Upper lobe of left lung (tissue), 6 donors: ENCODE data around the gene UBL4A. TPM values are rescaled to one million over a fixed set of nuclear protein-coding genes. Genes with fewer than 3 reads are reported as not detected.

Experiments used
- ATAC-seq, 2 donors: fragments of 200-7000 bp; cut with Tn5 transposase; one replicate each; pipeline ENCODE4 v1.9.1; 2022; ENCODE audit warnings: mild to moderate bottlenecking in 2 of 2, moderate library complexity in 2 of 2; ENCODE audit not compliant: low FRiP score in 2 of 2
- DNase-seq, 2 donors: peaks; one replicate each; pipeline ENCODE4 v3.0.0-alpha.2; 2019 to 2020
- H3K27ac ChIP-seq, 4 donors: fragments of 200-600 bp; sonication (generic); one replicate each; pipeline ENCODE4 v1.5.1; 2016 to 2019
- H3K27me3 ChIP-seq, 4 donors: fragments of 200-600 bp; sonication (generic); one replicate each; pipeline ENCODE4 v1.5.1; 2017 to 2019
- H3K36me3 ChIP-seq, 4 donors: fragments of 200-600 bp; sonication (generic); one replicate each; pipeline ENCODE4 v1.5.1; 2016 to 2019
- H3K4me1 ChIP-seq, 4 donors: fragments of 200-600 bp; sonication (generic); one replicate each; pipeline ENCODE4 v1.5.1; 2018 to 2019
- H3K4me3 ChIP-seq, 4 donors: fragments of 200-600 bp; sonication (generic); one replicate each; pipeline ENCODE4 v1.5.1; 2017 to 2019; ENCODE audit warnings: mild to moderate bottlenecking in 2 of 4, moderate library complexity in 1 of 4
- H3K9me3 ChIP-seq, 4 donors: fragments of 200-600 bp; sonication (generic); one replicate each; pipeline ENCODE4 v1.5.1; 2018 to 2019
- CTCF ChIP-seq, 6 experiments: fragments of 450-650 bp in 4 of 6; fragments of 200-600 bp in 2 of 6; sonication (generic) in 2 of 6; IDR thresholded peaks; one replicate each; pipeline ENCODE4 v1.5.1; 2016 to 2019; ENCODE audit warnings: antibody characterized with exemption in 6 of 6
- EP300 ChIP-seq, 4 donors: sonication (generic); formaldehyde crosslinking; IDR thresholded peaks; one replicate each; pipeline ENCODE4 v1.5.1; 2017; ENCODE audit warnings: antibody characterized with exemption in 4 of 4, control low read depth in 2 of 4
- POLR2A ChIP-seq, 4 donors: fragments of 450-650 bp; IDR thresholded peaks; one replicate each; pipeline ENCODE4 v1.5.1; 2016 to 2017; ENCODE audit warnings: antibody characterized with exemption in 4 of 4, mild to moderate bottlenecking in 2 of 4
- POLR2AphosphoS5 ChIP-seq, 2 donors: sonication (generic); formaldehyde crosslinking; IDR thresholded peaks; one replicate each; pipeline ENCODE4 v1.5.1; 2017; ENCODE audit warnings: antibody characterized with exemption in 2 of 2
- WGBS, 2 donors: methylation state at CpG; one replicate each; pipeline ENCODE4 v1.1.5; 2017 to 2018; 5-methylcytosine and 5-hydroxymethylcytosine counted together
- total RNA-seq, 6 donors: library from RNA; depleted of rRNA in 4 of 6; stranded (reverse); fragments of >200 nt in 4 of 6; gene quantifications; one replicate each; pipeline versions ENCODE4 v1.1.0 to v1.2.1, GENCODE V29; 2016 to 2021
- donor health status: DM: no; HTN: no; CAD: no; lungs with moderate emphysema.
- donor health status: DM: no; HTN: yes; CAD: no; lungs with severe emphysema.

UBL4A gene
- total RNA-seq, 6 donors from 2014 or later, result 13.6 to 52.2 (median 43.8) TPM

GRCh38 chrX:154481195-154481594, 5.2 kb downstream of the UBL4A start:
- no peak overlapping the region for H3K4me3 ChIP-seq
- ATAC-seq, result no peak
- TF ChIP-seq CTCF (IDR thresholded peaks at IDR 0.05) (no peak), POLR2AphosphoS5 (IDR thresholded peaks at IDR 0.05) (no peak), EP300 (IDR thresholded peaks at IDR 0.05) (no peak), POLR2A (IDR thresholded peaks at IDR 0.05) (no peak)
- no peaks in the 10 kb centered on the region for H3K27me3 ChIP-seq
- WGBS, 2 donors, result 85 to 88% methylated on average over 4 to 5 of the region's 5 CpGs
- H3K9me3 ChIP-seq, result no peaks in the 10 kb centered on the region
- H3K4me1 ChIP-seq, result peaks cover 0 to 21% (median 12%) of the 10 kb centered on the region in 4 donors
- H3K27ac ChIP-seq, result no peak overlapping the region
- peaks cover 0 to 7% (median 0%) of the 10 kb centered on the region in 4 donors for H3K36me3 ChIP-seq
- DNase-seq, result no peak

- Histone ChIP-seq H3K4me1 (peaks cover 0 to 6% (median 4%) of the 10 kb centered on the region in 4 donors), H3K9me3 (no peaks in the 10 kb centered on the region), H3K36me3 (peaks cover 0 to 1% (median 0%) of the 10 kb centered on the region in 4 donors), H3K27ac (peak within 1 kb of the TSS; percentile 75 to 88 (median 80)), H3K4me3 (peak within 1 kb of the TSS; percentile 32 to 60 (median 52)), H3K27me3 (no peaks in the 10 kb centered on the region)
- WGBS, 2 donors, result 44 to 46% methylated on average over 2 to 85 of the region's 85 CpGs
- ATAC-seq (peak; percentile 96 to 99), DNase-seq (peak; percentile 94 to 99)
- TF ChIP-seq EP300 (IDR thresholded peaks at IDR 0.05) (no peak), POLR2AphosphoS5 (IDR thresholded peaks at IDR 0.05) (peak; percentile 14 to 59), POLR2A (IDR thresholded peaks at IDR 0.05) (peak in 1 of 4 donors; percentile 80), CTCF (IDR thresholded peaks at IDR 0.05) (no peak)
These were observed 7.4 kb downstream of the UBL4A start, which contains the start of gene LAGE3 for GRCh38 chrX:154478728-154479622. Gene LAGE3, minus strand, starts transcription at chrX:154479281. Its CDS starts 366 bp downstream, at chrX:154478915.

DNA sequence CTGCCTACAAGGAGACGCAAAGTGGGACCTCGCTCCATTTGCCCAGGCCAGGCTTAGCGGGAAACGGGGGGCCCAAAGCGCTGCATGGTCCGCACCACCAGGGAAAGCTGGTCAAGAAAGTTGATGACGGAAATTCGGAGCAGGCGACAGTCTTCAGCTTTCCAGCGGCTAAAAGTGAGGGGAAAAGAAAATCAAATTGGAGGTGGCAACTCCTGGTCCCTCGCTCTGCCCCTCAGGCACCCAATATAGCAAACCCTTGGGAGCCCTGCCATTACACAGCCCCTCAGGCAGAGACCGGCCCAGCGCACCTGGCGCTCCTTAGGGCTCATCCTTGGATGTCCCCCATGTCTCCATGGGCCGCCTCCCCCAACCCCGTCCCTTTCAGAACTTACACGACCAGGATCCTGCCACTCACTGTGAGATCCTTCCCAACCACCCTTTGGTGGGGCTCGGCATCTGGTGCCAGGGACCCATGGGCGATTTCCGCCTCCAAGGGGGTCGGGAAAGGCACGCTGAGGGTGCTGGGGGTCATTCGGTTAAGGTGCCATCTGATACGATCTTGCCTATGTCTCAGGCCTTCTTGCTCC, 8.4 kb downstream of the UBL4A start:
- no peak for DNase-seq
- Histone ChIP-seq H3K9me3 (no peaks in the 10 kb centered on the region), H3K27ac (peak overlapping the region in 3 of 4 donors; percentile 42 to 88 (median 81)), H3K4me3 (peak overlapping the region; percentile 32 to 60 (median 52)), H3K27me3 (no peaks in the 10 kb centered on the region), H3K4me1 (peaks cover 0 to 6% (median 4%) of the 10 kb centered on the region in 4 donors), H3K36me3 (no peaks in the 10 kb centered on the region)
- no peak for ATAC-seq
- WGBS, 2 donors, result 71 to 83% methylated on average over 12 to 24 of the region's 24 CpGs
- TF ChIP-seq EP300 (IDR thresholded peaks at IDR 0.05) (no peak), CTCF (IDR thresholded peaks at IDR 0.05) (no peak), POLR2AphosphoS5 (IDR thresholded peaks at IDR 0.05) (no peak), POLR2A (IDR thresholded peaks at IDR 0.05) (no peak)

DNA sequence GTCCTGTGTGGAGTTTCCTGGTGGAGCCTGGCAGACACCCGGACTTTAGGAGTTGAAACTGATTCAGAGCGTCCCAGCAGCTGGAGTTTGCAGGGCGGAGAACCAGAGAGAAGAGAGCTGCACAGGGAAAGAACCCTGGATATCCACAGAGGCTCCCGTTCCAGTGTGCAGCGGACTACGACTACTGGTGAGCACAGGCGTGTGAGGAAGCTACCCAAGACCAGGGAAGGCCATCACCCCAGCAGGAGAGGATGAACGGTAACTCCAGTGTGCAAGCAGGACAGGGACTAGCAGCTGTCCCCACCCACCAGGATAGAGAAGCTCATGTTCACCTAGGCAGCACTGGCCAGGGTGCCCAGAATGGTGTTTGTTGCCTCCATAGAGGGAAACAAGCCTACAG, 9.6 kb downstream of the UBL4A start:
- no peak for DNase-seq

More for the DNA sequence above, 9.6 kb downstream of the UBL4A start:
- no peaks in the 10 kb centered on the region for H3K9me3 ChIP-seq
- no peak overlapping the region for H3K4me3 ChIP-seq
- H3K27ac ChIP-seq, result no peak overlapping the region
- H3K36me3 ChIP-seq, result peaks cover 0 to 4% (median 0%) of the 10 kb centered on the region in 4 donors
- H3K4me1 ChIP-seq, result peaks cover 0 to 6% (median 4%) of the 10 kb centered on the region in 4 donors
- TF ChIP-seq POLR2AphosphoS5 (IDR thresholded peaks at IDR 0.05), result no peak
- TF ChIP-seq EP300 (IDR thresholded peaks at IDR 0.05), result no peak
- TF ChIP-seq CTCF (IDR thresholded peaks at IDR 0.05), result no peak
- TF ChIP-seq POLR2A (IDR thresholded peaks at IDR 0.05), result no peak
- ATAC-seq, result no peak
- H3K27me3 ChIP-seq, result no peaks in the 10 kb centered on the region
- WGBS, 2 donors, result 87 to 91% methylated on average over 6 to 8 of the region's 8 CpGs
